Lower lobe of right lung (tissue), 2 donors: ENCODE results near the gene DOCK1. TPM values are rescaled to one million over a fixed set of nuclear protein-coding genes. Genes with fewer than 3 reads are reported as not detected.

Experiments used
- ATAC-seq, 2 donors: fragments of 200-7000 bp; cut with Tn5 transposase; one replicate each; pipeline ENCODE4 v1.9.1; 2020 to 2022; ENCODE audit warnings: mild to moderate bottlenecking in 2 of 2, moderate library complexity in 2 of 2
- DNase-seq: peaks from one replicate; pipeline ENCODE4 v3.0.0-alpha.2; 2020
- H3K27ac ChIP-seq: fragments of 200-600 bp; one replicate; pipeline ENCODE4 v1.8.0; 2022
- H3K27me3 ChIP-seq: fragments of 200-600 bp; one replicate; pipeline ENCODE4 v1.8.0; 2022; ENCODE audit warnings: low read depth
- H3K36me3 ChIP-seq: fragments of 200-600 bp; one replicate; pipeline ENCODE4 v1.8.0; 2022; ENCODE audit warnings: mild to moderate bottlenecking
- H3K4me1 ChIP-seq: fragments of 200-600 bp; one replicate; pipeline ENCODE4 v1.8.0; 2022
- H3K4me3 ChIP-seq: fragments of 200-600 bp; one replicate; pipeline ENCODE4 v1.8.0; 2022; ENCODE audit warnings: mild to moderate bottlenecking
- H3K9me3 ChIP-seq: fragments of 200-600 bp; one replicate; pipeline ENCODE4 v1.8.0; 2022
- intact Hi-C: fragments of 100-400 bp; cut with DNase I; formaldehyde crosslinking; loops from one replicate; pipeline ENCODE4 v1.11.0; 2022
- total RNA-seq: library from RNA; stranded (reverse); fragmentation: NEBNext Ultra II Directional; extraction: Animal tissue kit (Norgen Biotek cat#: 25700); gene quantifications from one replicate; pipeline ENCODE4 v1.2.1, GENCODE V29; 2021
- TF ChIP-seq, protein P1 (sequence below): fragments of 200-600 bp; IDR thresholded peaks from one replicate; pipeline ENCODE4 v1.8.0; 2022; ENCODE audit warnings: antibody characterized with exemption, mild to moderate bottlenecking
- donor health status: DM: no; HTN: yes; CAD: no; lungs with severe emphysema.

DOCK1 gene
- total RNA-seq, 1 donor from 2014 or later, result 44.8 TPM

DNA sequence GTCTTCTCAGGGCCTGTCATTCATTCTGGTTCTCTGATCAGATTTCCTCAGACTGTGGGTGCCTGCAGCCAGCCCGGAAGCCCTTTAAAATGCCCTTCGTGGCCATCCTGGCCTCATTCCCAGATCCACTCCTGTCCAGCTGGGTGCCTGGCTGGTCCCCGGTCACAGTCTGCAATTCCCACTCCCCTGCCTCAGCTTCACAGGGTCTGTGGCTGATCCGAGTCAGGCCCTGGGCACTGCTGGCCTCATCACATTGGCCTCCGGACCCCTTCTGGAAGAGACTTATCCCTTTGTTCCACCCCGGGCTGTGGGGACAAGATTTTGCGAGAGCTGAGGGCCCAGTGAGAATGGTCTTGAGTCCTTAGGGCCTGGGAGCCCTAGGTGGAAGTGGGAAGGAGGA lies 12.1 kb downstream of the DOCK1 start:
- no peaks in the 10 kb centered on the region for H3K27me3 ChIP-seq
- H3K36me3 ChIP-seq, result no peaks in the 10 kb centered on the region
- no peaks in the 10 kb centered on the region for H3K9me3 ChIP-seq
- peak in 1 of 2 donors; percentile 46 for ATAC-seq
- no peak overlapping the region for H3K4me3 ChIP-seq
- DNase-seq, result no peak
- intact Hi-C loops, result no loop called here
- TF ChIP-seq, protein P1, sequence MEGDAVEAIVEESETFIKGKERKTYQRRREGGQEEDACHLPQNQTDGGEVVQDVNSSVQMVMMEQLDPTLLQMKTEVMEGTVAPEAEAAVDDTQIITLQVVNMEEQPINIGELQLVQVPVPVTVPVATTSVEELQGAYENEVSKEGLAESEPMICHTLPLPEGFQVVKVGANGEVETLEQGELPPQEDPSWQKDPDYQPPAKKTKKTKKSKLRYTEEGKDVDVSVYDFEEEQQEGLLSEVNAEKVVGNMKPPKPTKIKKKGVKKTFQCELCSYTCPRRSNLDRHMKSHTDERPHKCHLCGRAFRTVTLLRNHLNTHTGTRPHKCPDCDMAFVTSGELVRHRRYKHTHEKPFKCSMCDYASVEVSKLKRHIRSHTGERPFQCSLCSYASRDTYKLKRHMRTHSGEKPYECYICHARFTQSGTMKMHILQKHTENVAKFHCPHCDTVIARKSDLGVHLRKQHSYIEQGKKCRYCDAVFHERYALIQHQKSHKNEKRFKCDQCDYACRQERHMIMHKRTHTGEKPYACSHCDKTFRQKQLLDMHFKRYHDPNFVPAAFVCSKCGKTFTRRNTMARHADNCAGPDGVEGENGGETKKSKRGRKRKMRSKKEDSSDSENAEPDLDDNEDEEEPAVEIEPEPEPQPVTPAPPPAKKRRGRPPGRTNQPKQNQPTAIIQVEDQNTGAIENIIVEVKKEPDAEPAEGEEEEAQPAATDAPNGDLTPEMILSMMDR, result no peak
- H3K4me1 ChIP-seq, result peaks cover 20% of the 10 kb centered on the region
- H3K27ac ChIP-seq, result no peak overlapping the region

DNA sequence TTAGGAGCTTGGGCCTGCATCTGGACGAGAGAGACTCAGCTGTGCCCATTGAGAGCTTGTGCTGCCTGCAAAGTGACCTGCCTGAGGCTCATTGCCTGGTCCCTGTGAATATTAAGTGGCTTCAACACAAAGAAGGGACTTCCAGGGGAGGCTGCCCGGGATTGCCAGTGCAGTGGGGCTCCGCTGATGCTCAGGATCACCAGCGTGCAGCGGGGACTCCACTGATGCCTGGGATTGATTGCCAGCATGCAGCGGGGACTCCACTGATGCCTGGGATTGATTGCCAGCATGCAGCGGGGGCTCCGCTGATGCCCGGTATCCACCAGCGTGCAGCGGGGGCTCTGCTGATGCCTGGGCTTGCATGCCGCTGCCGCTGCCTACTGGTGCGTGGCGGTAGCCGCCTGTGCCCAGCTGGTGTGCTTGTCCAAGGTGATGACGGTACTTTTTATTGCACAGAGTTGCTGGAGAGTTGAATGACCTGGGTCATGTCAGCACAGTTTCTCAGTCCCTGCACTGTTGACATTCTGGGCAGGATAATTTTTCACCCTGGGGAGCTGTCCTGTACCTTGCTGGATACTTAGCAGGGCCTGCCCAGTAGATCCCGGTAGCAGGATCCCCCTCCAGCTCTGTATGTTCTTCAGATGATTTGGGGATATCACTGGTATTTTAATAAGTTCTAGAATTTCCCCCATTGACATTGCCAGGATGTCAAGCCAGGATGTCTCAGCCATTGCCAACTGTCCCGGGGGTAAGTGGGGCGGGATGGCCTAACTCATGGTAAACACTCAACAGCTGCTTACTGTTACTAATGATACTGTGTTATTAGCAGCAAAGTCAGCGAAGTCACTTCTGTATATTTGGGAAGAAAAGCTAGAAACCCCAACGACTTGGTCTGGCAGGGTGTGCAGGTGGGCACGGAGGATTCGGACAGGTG lies 13.0 kb downstream of the DOCK1 start:
- no peak for DNase-seq
- Histone ChIP-seq H3K27me3 (no peaks in the 10 kb centered on the region), H3K9me3 (no peaks in the 10 kb centered on the region), H3K36me3 (no peaks in the 10 kb centered on the region), H3K4me3 (no peak overlapping the region), H3K27ac (peak overlapping the region; percentile 11), H3K4me1 (peaks cover 20% of the 10 kb centered on the region)
- TF ChIP-seq, protein P1, result no peak
- intact Hi-C loops, result no loop called here
- ATAC-seq, result no peak

DNA sequence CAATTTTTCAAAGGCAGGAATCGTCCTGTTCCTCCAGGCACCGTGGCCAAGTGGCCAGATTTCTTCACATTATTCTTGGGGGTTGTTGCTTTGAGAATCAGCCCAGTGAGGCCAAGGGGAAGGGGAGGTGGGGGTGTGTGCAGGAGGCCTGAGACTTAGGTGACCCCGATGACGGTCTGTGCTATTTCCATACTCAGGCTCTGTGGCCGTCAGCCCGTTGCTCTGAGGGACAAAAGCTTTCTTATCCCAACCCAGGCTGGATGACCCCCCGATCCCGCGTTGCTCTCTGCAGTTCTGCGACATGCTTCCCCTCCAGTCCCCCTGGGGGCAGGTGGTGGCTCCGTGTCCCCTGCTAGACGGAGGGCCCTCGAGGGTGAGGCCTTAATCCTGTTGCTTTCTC lies 14.2 kb downstream of the DOCK1 start:
- DNase-seq, result no peak
- peak overlapping the region; percentile 11 for H3K27ac ChIP-seq
- intact Hi-C loops, result no loop called here
- H3K4me3 ChIP-seq, result no peak overlapping the region
- peaks cover 20% of the 10 kb centered on the region for H3K4me1 ChIP-seq
- no peak for ATAC-seq
- H3K27me3 ChIP-seq, result no peaks in the 10 kb centered on the region
- no peaks in the 10 kb centered on the region for H3K36me3 ChIP-seq
- H3K9me3 ChIP-seq, result no peaks in the 10 kb centered on the region
- TF ChIP-seq, protein P1, result no peak

DNA sequence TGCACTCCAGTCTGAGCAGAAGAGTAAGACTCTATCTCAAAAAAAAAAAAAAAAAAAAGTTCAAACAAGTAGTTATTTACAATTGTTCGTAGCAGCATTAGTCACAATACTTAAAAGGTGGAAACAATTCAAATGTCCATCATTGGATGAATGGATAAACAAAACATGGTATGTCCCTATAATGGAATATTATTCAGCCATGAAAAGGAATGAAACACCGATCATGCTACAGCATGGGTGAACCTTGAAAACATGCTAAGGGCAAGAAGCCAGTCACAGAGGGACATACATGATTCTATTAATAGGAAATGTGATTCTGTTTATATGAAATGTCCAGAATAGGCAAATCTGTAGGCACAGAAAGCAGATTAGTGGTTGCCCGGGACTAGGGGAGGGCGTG lies 15.9 kb downstream of the DOCK1 start:
- H3K9me3 ChIP-seq, result no peaks in the 10 kb centered on the region
- intact Hi-C loops, result no loop called here
- H3K36me3 ChIP-seq, result no peaks in the 10 kb centered on the region
- peaks cover 26% of the 10 kb centered on the region for H3K4me1 ChIP-seq
- no peak for DNase-seq
- no peak overlapping the region for H3K27ac ChIP-seq
- TF ChIP-seq, protein P1, result no peak
- H3K27me3 ChIP-seq, result no peaks in the 10 kb centered on the region
- ATAC-seq, result no peak
- H3K4me3 ChIP-seq, result no peak overlapping the region

DNA sequence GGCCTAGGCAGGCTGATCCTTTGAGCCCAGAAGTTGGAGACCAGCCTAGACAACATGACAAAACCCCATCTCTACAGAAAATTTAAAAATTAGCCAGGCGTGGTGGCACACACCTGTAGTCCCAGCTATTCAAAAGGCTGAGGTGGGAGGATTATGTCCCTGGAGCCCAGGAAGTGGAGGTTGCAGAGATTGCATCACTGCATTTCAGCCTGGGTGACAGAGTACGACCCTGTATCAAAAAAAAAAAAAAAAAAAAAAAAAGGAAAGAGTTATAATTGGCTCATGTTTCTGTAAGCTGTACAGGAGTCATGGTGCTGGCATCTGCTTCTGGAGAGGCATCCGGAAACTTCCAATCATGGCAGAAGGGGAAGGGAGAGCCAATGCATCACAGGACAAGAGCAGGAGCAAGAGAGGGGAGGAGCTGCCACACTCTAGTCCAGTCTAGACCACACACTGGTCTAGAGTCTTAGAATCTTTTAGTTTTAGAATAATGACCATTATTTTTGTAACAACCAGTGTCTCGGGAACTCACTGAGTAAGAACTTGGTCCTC lies 16.8 kb downstream of the DOCK1 start:
- H3K27ac ChIP-seq, result no peak overlapping the region
- no peaks in the 10 kb centered on the region for H3K27me3 ChIP-seq
- H3K4me3 ChIP-seq, result no peak overlapping the region
- no peak for DNase-seq
- H3K4me1 ChIP-seq, result peaks cover 26% of the 10 kb centered on the region
- TF ChIP-seq, protein P1, result no peak
- ATAC-seq, result no peak
- H3K9me3 ChIP-seq, result no peaks in the 10 kb centered on the region
- no peaks in the 10 kb centered on the region for H3K36me3 ChIP-seq
- intact Hi-C loops, result no loop called here
